ENCODE measurements around the gene CETN2.

DNA sequence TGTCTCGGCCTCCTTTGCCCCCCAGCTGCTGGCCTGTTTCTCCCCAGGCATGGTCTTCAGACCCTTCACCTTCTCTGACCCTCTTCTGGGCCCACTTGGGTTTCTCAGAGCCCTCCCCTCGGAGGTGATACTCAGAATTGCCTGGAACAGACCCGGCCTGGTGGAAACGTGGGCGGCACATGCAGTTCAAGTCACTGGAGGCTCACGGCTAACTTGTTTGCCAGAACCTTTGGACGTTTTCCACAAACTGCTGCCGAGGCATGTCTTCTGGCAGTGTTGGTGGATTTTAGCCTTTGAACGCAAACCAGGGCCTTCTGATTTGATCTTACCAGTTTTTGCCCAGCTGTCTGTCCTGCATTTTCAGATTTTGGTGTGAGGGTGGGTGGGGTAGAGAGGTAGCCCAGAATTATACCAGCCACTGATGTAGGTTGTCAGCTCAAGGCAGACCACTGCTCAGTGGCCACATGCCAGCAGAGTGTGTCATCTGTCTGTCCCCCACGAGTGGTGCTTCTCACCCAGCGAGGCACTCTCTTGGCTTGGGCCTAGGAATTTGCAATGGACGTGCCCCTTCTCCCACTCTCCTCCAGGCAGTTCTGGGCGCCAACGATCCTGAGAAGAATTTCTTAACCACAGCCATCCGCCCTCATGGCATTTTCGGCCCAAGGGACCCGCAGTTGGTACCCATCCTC, 34.8 kb upstream of the CETN2 start:
- TF ChIP-seq YY1 (IDR thresholded peaks at IDR 0.05; ENCODE audit: insufficient read depth, insufficient read length), result no peak
- TF ChIP-seq ZNF274 (IDR thresholded peaks at IDR 0.05; ENCODE audit: low read depth, low read length), result no peak
- TF ChIP-seq SUZ12 (IDR thresholded peaks at IDR 0.05; ENCODE audit: extremely low read depth, insufficient read depth, insufficient read length), result no peak

Data from NT2/D1 (cell line).